Mesodermal cell (in vitro differentiated cells): ENCODE data around the gene PI4K2B.
"Not testable (repeated sequence)": the region's sequence is repeated elsewhere in the genome, so short reads cannot be mapped to it uniquely, and the experiment has no call there.

ENCODE experiments used
- H3K27ac ChIP-seq: 2 replicates; pipeline ENCODE4 v1.7.0; 2013; ENCODE audit warnings: mild to moderate bottlenecking, low read depth, low read length, moderate library complexity; ENCODE audit not compliant: severe bottlenecking
- H3K36me3 ChIP-seq: 2 replicates; pipeline ENCODE4 v1.7.1; 2013; ENCODE audit warnings: mild to moderate bottlenecking, low read length, moderate library complexity; ENCODE audit not compliant: control insufficient read depth, insufficient read depth
- H3K4me1 ChIP-seq: one replicate; pipeline ENCODE4 v1.7.1; 2013; ENCODE audit warnings: mild to moderate bottlenecking, low read length; ENCODE audit not compliant: insufficient read depth, control insufficient read depth, poor library complexity, severe bottlenecking
- H3K4me3 ChIP-seq: 2 replicates; pipeline ENCODE4 v1.7.0; 2013; ENCODE audit warnings: low read length, control low read depth, mild to moderate bottlenecking; ENCODE audit not compliant: insufficient read depth, poor library complexity, severe bottlenecking; ENCODE audit errors: extremely low read depth
- H3K9me3 ChIP-seq: 2 replicates; pipeline ENCODE4 v1.7.1; 2013; ENCODE audit warnings: mild to moderate bottlenecking, low read length, moderate library complexity; ENCODE audit not compliant: control insufficient read depth
- WGBS, 2 experiments: methylation state at CpG; one replicate each; pipeline ENCODE4 v1.1.5; 2013; ENCODE audit warnings: missing lambda C conversion rate in 2 of 2; ENCODE audit not compliant: insufficient coverage in 2 of 2; 5-methylcytosine and 5-hydroxymethylcytosine counted together

Gene PI4K2B

DNA sequence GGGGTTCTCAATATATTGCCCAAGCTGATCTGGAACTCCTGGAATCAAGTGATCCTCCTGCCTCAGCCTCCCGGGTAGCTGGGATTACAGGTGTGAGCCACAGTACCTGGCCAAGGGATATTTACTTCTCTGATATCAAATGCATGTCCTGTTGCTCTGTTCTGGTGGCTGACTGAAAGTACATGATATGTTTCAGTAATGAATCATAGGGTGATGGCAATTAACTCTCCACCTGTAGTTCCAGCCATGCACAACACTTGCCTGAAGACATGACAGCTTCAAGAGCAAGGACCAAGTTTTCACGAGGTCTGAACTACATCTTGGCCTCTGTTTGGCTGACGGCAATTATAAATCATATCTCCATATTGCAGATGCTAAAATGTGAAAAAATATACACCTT is 87.9 kb downstream of the PI4K2B start:
- Histone ChIP-seq H3K36me3 (peaks cover 27% of the 10 kb centered on the region), H3K4me1 (no peaks in the 10 kb centered on the region), H3K4me3 (no peak overlapping the region), H3K9me3 (no peaks in the 10 kb centered on the region), H3K27ac (no peak overlapping the region)
- WGBS, 2 experiments = 100% methylated on average over 1 of the region's 3 CpGs

DNA sequence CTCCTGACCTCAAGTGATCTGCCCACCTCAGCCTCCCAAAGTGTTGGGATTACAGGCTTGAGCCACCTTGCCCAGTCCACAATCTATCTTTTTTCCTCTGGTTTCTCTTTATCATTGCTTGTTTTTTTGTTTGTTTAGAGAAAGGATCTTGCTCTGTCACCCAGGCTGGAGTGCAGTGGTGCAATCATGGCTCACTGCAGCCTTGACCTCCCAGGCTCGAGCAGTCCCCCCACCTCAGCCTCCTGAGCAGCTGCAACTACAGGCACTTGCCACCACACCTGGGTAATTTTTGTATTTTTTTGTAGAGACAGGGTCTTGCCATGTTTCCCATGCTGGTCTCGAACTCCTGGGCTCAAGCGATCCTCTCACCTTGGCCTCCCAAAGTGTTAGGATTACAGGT is 94.6 kb downstream of the PI4K2B start:
- H3K36me3 ChIP-seq, H3K9me3 ChIP-seq, H3K4me3 ChIP-seq, H3K27ac ChIP-seq, H3K4me1 ChIP-seq: not testable (repeated sequence)
- 79 to 100% methylated on average over 2 of the region's 3 CpGs for WGBS, 2 experiments
